GM19467 (cell line): Measurements from ENCODE around the gene CNGA4.

ENCODE experiments used
- ATAC-seq: cut with Tn5 transposase; IDR thresholded peaks from one replicate; pipeline ENCODE4 v1.9.1; 2021; ENCODE audit warnings: mild to moderate bottlenecking, moderate library complexity; ENCODE audit not compliant: unreplicated experiment

CNGA4 gene

GRCh38 chr11:6238902-6239301 lies at the start of gene CNGA4:
TSS of gene CNGA4 (plus strand) at chr11:6239089. CDS start at chr11:6239207, 118 bp downstream.
- ATAC-seq = no peak

DNA sequence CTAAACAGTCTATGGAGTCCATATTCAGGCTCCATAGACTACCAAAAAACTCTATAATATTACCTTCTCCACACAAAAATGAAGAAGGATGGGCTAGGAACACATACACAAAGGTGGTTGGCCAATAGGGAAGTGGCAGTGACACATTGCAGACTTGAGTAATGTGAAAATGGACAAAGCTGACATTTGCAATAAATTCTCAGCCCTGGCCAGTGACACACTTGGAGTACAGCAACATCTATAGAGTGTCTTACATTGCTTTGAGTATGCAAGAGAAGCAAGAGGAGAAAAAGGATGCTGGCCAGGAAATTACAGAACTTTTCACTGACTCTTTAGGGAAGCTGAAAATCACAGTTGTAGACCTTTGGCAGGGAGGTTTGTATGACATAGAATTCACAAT lies 47.1 kb upstream of the CNGA4 start:
- ATAC-seq = no peak

DNA sequence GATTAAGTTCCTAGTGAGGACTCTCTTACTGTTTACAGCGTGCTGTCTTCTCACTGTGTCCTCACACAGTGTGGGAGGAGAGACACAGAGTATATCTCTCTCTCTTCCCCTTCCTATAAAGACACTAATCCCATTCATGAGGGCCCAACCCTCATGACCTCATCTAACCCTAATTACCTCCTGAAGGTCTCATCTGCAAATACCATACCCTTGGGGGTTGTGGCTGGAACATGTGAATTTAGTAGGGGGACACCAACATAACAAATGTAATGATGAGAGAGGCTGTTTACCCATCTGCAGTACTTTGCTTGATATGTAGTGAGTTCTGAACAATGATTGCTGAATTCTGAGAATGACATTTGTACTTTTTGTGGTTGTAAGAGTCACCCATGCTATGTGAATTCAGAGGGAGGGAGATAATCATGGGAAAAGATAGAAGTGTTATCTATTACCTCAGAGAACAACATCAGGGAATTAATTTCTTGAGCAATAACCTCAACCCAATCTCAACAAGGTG lies 44.8 kb upstream of the CNGA4 start:
- no peak for ATAC-seq

DNA sequence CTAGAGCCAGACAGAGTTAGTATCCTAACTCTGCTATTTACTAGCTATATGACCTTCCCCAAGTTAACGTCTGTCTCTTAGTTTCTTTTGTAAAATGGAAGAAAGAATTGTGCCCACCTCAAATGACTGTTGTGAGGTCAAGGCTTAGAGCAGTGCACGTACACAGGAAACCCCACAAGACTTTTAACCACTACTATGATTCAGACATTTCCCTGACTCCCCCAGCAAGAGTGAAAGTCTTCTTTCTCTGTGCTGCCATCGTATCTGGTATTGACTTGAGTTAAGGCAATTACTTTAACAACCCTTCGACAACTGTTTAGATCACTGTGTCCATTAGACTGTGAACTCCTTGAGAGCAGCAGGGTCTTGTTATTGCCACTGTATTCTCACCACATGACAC lies 42.5 kb upstream of the CNGA4 start:
- ATAC-seq = no peak

GRCh38 chr11:6197466-6198200 lies 41.3 kb upstream of the CNGA4 start:
- ATAC-seq = no peak

DNA sequence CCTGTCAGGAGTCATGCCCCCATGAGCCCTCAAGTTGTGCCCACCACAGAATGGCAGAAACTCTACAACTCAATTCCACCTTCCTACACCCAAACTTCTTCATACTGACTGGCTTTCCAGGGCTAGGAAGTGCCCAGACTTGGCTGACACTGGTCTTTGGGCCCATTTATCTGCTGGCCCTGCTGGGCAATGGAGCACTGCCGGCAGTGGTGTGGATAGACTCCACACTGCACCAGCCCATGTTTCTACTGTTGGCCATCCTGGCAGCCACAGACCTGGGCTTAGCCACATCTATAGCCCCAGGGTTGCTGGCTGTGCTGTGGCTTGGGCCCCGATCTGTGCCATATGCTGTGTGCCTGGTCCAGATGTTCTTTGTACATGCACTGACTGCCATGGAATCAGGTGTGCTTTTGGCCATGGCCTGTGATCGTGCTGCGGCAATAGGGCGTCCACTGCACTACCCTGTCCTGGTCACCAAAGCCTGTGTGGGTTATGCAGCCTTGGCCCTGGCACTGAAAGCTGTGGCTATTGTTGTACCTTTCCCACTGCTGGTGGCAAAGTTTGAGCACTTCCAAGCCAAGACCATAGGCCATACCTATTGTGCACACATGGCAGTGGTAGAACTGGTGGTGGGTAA lies 39.6 kb upstream of the CNGA4 start, which contains the start of gene OR52W1:
TSS of gene OR52W1 (plus strand) at position 51 of the 637 bp plus-strand sequence. CDS start at position 51, 0 bp downstream.
- no peak for ATAC-seq

DNA sequence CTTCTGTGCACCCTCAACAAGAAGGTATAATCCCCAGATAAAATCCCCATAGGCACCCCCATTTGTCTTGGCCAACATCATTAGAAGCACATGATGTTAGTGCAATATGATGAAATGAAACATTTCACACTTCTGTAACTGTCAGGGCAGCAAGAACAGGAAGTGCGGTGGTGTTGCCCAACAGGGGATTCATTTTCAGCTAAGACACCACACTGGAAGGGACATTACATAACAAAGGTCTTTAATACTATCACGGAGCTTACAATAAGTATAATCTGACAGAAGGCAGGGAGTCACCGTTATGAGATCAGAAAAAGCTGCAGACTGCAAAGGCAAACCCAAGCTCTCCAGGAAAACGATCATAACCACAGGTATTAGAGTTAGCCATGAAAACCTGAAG lies 37.9 kb upstream of the CNGA4 start:
- ATAC-seq = no peak

DNA sequence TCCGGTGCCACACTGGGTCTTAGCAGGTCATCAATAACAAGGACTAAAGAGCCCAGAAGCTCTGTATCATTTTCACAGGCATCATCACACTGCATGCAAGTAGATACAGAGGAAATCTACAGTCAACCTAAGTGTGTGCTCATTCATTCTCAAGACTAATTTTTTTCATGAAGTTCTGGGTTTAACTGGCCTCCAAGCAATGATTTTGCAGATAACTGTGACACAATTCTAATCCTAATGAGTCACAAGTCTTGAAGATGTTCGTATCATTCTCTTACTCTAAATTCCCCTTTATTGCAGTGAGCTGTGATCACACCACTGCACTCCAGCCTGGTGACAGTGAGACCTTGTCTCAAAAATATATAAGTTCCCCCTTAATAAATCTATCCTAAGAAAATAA lies 37.4 kb upstream of the CNGA4 start:
- ATAC-seq = no peak

DNA sequence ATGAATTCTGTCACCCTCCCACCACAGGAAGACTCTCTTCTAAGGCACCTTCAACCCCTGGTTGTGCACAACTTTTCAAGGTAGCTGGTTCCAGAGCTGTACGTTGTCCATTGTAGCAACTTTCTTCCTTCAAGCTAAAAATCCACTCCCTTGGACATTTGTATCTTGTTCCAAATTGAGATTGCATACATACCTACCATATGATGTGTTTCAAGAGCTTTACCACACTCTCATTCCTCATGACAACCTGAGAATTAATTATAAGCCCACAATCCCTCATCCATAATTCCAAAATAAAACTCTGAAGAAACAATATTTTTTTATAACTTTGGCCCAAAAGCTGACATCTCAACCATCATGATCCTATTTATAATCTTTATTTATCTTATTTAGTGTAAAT lies 36.8 kb upstream of the CNGA4 start:
- ATAC-seq = no peak

- peak; percentile 74 for ATAC-seq
Observed at GRCh38 chr11:6203327-6203726, 35.6 kb upstream of the CNGA4 start.

DNA sequence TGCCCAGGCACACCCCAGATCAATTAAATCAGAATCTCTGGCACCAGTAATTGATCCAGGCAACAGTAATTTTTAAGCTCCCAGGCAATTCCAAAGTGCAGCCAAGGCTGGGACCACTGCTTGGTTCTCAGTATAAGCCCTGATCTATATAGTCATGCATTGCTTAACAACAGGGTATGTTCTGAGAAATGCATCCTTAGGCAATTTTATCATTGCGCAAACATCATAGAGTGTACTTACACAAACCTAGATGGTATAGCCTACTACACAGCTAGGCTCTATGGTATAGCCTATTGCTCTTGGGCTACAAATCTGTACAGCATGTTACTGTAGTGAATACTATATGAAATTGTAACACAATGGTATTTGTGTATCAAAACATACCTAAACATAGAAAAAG lies 34.2 kb upstream of the CNGA4 start:
- no peak for ATAC-seq

DNA sequence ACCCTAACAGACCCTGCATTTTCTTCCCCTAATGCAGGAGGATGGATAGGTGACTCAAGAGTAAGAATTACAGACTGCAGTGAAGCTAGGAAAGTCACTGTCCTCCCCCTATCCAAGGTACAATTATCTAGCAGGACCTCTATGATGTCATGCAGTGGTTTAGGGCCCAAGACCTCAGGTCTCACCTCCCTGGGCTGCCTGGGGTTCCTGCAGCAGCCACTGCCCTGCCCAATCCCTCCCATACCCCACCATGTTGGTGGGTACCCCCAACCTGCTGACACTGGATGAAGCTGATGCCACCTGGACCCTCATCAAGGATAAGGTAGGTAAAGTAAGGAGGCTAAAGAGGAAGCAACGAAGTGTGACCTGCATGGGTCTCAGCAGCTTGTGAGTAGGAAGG lies 33.5 kb upstream of the CNGA4 start, which contains the start of gene C11orf42:
TSS of gene C11orf42 (plus strand) at position 192 of the 400 bp plus-strand sequence. CDS start at position 251, 59 bp downstream.
- ATAC-seq = no peak

GRCh38 chr11:6206456-6207180 lies 32.3 kb upstream of the CNGA4 start:
- ATAC-seq = no peak

GRCh38 chr11:6209801-6210200 lies 29.1 kb upstream of the CNGA4 start:
- ATAC-seq = no peak

DNA sequence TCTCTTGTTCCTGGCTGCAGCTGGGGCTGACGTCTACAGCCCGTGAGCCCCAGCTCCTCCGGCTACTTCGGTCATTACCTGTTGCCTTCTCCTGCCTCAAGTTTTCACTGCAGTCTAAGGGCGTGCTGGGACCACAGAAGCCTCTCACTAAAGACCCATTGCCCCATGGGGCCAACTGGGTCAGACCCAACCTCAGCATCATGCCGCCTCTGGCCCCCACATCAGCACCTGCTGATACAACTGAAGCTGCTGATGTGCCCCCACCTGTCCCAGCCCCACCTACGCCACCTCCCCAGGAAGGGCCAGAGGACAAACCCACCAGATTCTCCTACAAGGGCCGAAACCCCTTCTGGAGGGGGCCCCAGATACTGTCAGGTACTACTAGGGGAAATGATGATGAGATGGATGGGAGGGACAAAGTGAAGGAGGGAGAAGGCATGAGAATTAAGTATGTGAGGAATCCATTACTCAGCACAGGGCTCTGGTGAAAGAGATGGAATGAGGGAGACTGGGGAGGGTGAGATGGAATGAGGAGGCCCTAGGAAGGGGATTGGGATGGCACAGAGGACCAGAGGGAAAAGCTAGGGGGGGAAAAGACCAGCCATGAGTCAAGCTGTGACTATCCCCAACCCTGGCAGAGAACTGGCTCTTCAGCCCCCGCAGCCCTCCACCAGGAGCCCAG lies 28.5 kb upstream of the CNGA4 start:
- ATAC-seq = no peak

DNA sequence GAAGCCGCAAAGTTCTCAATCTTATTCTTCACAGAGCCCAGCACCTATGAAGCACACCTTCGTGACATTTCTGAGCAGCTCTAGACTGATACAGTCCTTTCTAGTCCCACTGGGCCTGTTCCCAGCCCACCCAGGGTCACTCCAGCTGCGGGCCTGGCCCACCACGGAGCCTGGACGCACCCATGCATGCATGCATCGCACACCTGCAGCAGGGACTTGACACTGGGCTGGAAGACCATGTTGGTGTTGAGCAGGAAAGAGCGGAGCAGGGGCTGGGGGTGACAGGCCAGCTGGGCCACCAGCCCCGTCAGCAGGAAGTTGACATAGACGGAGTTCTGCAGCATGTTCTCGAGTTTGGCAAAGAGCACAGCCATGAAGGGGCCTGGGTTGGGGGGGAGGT lies 24.4 kb upstream of the CNGA4 start:
- no peak for ATAC-seq

DNA sequence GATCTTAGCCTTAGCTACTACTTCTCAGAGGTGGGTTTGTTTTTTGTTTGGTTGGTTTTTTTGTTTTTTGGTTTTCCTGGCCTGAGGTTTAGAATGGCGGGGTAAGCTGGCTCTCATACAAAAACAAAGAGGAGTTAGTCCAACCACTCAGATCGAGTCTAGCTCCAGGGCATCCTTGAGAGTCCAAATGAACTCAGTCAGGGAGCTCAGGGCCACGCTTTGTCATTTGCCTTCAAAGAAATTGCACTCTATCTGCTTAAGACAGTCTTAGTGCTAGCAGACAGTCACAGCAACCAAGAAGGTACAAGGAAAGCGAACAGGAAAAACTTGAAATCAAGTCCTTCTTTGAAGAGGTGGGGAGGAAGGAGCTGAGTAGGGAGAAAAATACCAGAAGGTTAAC lies 22.4 kb upstream of the CNGA4 start:
- ATAC-seq = no peak

DNA sequence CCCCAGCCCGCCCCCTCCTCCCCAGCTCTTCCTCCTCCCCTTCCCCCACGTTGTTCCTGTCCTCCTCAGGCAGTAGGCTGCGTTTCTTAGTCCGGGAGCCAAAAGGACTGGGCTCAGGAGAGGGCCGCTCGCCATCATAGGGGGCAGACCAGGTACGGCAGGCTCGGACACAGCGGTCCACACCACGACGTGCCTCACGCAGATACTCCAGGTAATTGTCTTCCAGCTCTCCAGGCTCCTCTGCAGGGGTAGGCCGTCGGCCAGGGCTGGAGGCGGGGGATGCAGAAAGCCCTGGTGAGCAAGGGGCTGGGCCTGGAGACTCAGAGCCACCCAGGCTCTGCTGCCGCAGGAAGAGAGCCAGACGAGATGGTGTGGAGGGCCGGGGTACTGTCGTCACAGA lies 21.2 kb upstream of the CNGA4 start:
- no peak for ATAC-seq

DNA sequence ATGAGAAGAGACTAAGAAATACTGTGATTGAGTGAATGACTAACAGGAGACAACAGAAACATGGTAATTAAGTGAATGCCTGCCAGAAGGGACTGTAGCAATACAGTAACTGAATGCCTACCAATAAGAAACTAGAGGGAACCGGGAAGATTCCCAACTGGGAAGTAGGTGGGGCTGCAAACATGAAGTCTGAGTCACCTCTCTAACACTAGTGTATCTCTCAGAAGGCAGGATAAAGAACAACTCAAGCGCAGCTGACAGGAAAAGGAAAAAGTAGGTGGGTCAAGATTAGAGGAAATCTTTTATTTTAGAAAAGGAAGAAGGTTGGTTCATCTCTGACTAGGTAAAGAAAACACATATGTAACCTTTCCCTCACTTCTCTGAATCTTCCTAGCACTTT lies 19.5 kb upstream of the CNGA4 start:
- ATAC-seq = no peak

DNA sequence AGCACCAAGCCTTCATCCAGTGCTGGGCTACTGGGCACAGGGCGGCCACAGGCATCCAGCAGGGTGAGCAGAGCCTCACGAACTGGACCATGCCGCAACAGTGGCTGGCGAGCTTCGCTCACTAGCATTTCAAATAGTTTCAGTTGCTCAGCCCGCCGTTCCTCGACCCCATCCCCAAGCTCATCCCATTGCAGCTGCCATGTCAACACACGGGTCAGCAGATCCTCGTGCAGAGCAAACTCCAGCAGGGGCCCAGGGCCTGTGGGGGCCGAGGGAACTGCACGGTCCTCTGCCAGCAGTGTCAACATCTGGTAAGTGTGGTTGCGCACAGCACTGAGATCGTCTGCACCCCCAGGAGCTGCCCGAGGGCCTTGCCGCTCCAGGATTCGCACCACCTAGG lies 15.0 kb upstream of the CNGA4 start:
- no peak for ATAC-seq

- no peak for ATAC-seq
Observed at GRCh38 chr11:6224421-6224820, 14.5 kb upstream of the CNGA4 start.
